PC-3 (cell line): ENCODE data around the gene PRRT1B. TPM values are rescaled to one million over a fixed set of nuclear protein-coding genes. Genes with fewer than 3 reads are reported as not detected.
A peak's percentile ranks its signal among the peaks of the same experiment; 100 is the strongest.

ENCODE experiments used
- ATAC-seq: fragments of 200-7000 bp; cut with Tn5 transposase; 2 replicates; pipeline ENCODE4 v1.9.1; 2020; ENCODE audit warnings: mild to moderate bottlenecking, moderate library complexity
- Bru-seq: library from RNA; stranded (reverse); fragments of 400-500 nt; gene quantifications from one replicate; lab custom pipeline; 2021; lab: Mats Ljungman, UMichigan
- BruChase-seq, 2 experiments: library from RNA; stranded (reverse); fragments of 400-500 nt; gene quantifications; one replicate each; lab custom pipeline; 2021; lab: Mats Ljungman, UMichigan
- BruUV-seq: library from RNA; stranded (reverse); fragments of 400-500 nt; replicated peaks from 2 replicates; lab custom pipeline; 2021; lab: Mats Ljungman, UMichigan
- CTCF ChIA-PET: fragments of 300-600 bp; sonication (Branson Sonifier 250); formaldehyde crosslinking; loops from one replicate; lab custom pipeline; 2022; ENCODE audit warnings: antibody characterized with exemption; lab: Charles Lee
- POLR2A ChIA-PET: fragments of 300-600 bp; sonication (Branson Sonifier 250); formaldehyde crosslinking; loops from one replicate; lab custom pipeline; 2022; ENCODE audit warnings: antibody characterized with exemption; ENCODE audit not compliant: unreplicated experiment; lab: Charles Lee
- DNase-seq: peaks from one replicate; pipeline ENCODE4 v3.0.0-alpha.2; 2015
- H2AFZ ChIP-seq: fragments of 300-600 bp; sonication (generic); 2 replicates; pipeline ENCODE4 v1.6.0; 2016; ENCODE audit warnings: antibody characterized with exemption, low read length
- H3F3A ChIP-seq: fragments of 300-600 bp; sonication (generic); one replicate; pipeline ENCODE4 v1.6.0; 2017; ENCODE audit warnings: antibody characterized with exemption, low read length, control low read depth, mild to moderate bottlenecking; ENCODE audit not compliant: unreplicated experiment
- H3K27ac ChIP-seq: fragments of 300-600 bp; sonication (generic); 2 replicates; pipeline ENCODE4 v1.5.1; 2016; ENCODE audit warnings: mild to moderate bottlenecking, low read length
- H3K27me3 ChIP-seq: fragments of 300-600 bp; sonication (generic); 2 replicates; pipeline ENCODE4 v1.6.1; 2016; ENCODE audit warnings: low read length, mixed read lengths
- H3K36me3 ChIP-seq: fragments of 300-600 bp; sonication (generic); 2 replicates; pipeline ENCODE4 v1.6.1; 2016; ENCODE audit warnings: low read depth, mixed run types, low read length, mixed read lengths
- H3K4me1 ChIP-seq: fragments of 300-600 bp; sonication (generic); 2 replicates; pipeline ENCODE4 v1.5.1; 2016; ENCODE audit warnings: low read length; ENCODE audit not compliant: insufficient read depth
- H3K4me2 ChIP-seq: fragments of 300-600 bp; sonication (generic); 2 replicates; pipeline ENCODE4 v1.6.0; 2016; ENCODE audit warnings: low read length
- H3K4me3 ChIP-seq: fragments of 300-600 bp; sonication (generic); 2 replicates; pipeline ENCODE4 v1.5.1; 2016; ENCODE audit warnings: mild to moderate bottlenecking, low read length, mixed read lengths
- H3K79me2 ChIP-seq: fragments of 300-600 bp; sonication (generic); 2 replicates; pipeline ENCODE4 v1.6.1; 2017; ENCODE audit warnings: low read length, mixed read lengths
- H3K9ac ChIP-seq: fragments of 300-600 bp; sonication (generic); 2 replicates; pipeline ENCODE4 v1.6.0; 2016; ENCODE audit warnings: mild to moderate bottlenecking, low read length
- H3K9me2 ChIP-seq: fragments of 300-600 bp; sonication (generic); replicated peaks from 2 replicates; pipeline ENCODE4 v1.6.1; 2016; ENCODE audit warnings: mixed run types, low read length, mixed read lengths
- H3K9me3 ChIP-seq: fragments of 300-600 bp; sonication (generic); 2 replicates; pipeline ENCODE4 v1.6.1; 2016; ENCODE audit warnings: low read length, mixed read lengths
- H4K20me1 ChIP-seq: fragments of 300-600 bp; sonication (generic); 2 replicates; pipeline ENCODE4 v1.6.1; 2016; ENCODE audit warnings: low read length, mixed read lengths
- EZH2 ChIP-seq: fragments of 300-600 bp; sonication (generic); IDR thresholded peaks from one replicate; pipeline ENCODE4 v1.6.1; 2017; ENCODE audit warnings: antibody characterized with exemption, mild to moderate bottlenecking, low read length; ENCODE audit not compliant: unreplicated experiment
- EZH2phosphoT487 ChIP-seq: fragments of 300-600 bp; sonication (generic); IDR thresholded peaks from 2 replicates; pipeline ENCODE4 v1.6.1; 2018; ENCODE audit warnings: mild to moderate bottlenecking, antibody characterized with exemption, low read length, borderline replicate concordance
- intact Hi-C: fragments of 100-400 bp; cut with micrococcal nuclease; formaldehyde crosslinking; loops from 2 replicates; pipeline ENCODE4 v1.9.0; 2023
- long read RNA-seq: library from polyadenylated mRNA; unstranded; transcript quantifications from one replicate; pipeline ENCODE4 v2.0.0, GENCODE V29; 2021; ENCODE audit not compliant: unreplicated experiment
- total RNA-seq: library from RNA; depleted of rRNA; stranded (reverse); fragments of >200 nt; gene quantifications from 2 replicates; pipeline ENCODE4 v1.2.3, GENCODE V29; 2014; rRNA removed
- TF ChIP-seq, protein P1 (sequence below): fragments of 300-600 bp; sonication (generic); conservative IDR thresholded peaks from 2 replicates; pipeline ENCODE4 v1.5.1; 2017; ENCODE audit warnings: antibody characterized with exemption, low read depth, mild to moderate bottlenecking, low read length

PRRT1B gene
- not detected in 2 replicates for total RNA-seq
- percentile 13 among the genes with signal in this experiment for Bru-seq, nascent RNA
- percentile 23 among the genes with signal in this experiment for BruChase-seq, experiment 1, labeled RNA remaining after a 6-hour chase
- BruChase-seq, experiment 2, labeled RNA remaining after a 2-hour chase, result percentile 23 among the genes with signal in this experiment
- long read RNA-seq, partial matches to known transcripts, result 0 of 1 reads
- long read RNA-seq, other reads (novel, unspliced or antisense), result 1 of 1 reads

DNA sequence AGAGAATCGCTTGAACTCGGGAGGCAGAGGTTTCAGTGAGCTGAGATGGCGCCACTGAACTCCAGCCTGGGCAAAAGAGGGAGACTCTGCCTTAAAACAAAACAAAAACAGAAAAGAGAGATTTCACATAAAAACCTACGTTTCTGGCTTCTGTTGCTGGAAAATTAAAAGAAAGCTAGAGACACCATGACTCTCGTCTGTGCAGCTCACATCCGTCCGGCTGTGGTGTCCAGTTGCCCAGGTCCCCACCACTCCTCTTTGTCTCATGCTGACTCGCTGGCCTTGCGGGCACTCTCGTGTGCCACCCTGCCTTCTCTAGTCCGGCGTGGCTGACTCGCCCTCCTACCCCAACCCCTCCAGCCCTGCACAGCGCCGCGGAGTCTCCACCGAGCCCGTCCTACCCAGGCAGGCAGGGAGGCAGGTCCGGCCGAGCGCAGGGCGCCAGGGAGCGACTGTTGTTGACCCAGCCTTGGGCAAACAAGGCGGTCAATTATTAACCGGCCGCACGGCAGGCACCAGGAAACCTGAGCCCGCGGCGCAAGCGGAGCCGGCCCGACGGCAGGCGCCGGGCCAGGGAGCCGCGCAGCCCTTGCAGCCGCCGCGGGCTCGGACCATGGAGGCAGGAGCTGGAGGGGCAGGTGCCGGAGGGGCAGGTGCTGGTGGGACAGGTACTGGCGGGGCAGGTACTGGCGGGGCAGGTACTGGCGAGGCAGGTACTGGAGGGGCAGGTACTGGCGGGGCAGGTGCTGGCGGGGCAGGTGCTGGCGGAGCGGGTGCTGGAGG lies at the start of gene PRRT1B:
Gene PRRT1B, plus strand, starts transcription at position 521 of the 783 bp plus-strand sequence. Its CDS starts 93 bp downstream, at position 614.
- ATAC-seq (peak; percentile 96), DNase-seq (peak; percentile 85)
- H3K9me3 ChIP-seq, result 0 out of 2 replicates have a peak, but pooled peaks cover 6% of the 10 kb centered on the region
- H4K20me1 ChIP-seq, result no peaks in the 10 kb centered on the region
- H3K27me3 ChIP-seq, result peaks cover 10% of the 10 kb centered on the region
- H2AFZ ChIP-seq, result peak within 1 kb of the TSS; percentile 67; the same call in 1 of the 2 replicates
- peaks cover 6% of the 10 kb centered on the region; the same call in 1 of the 2 replicates for H3K4me1 ChIP-seq
- H3K4me2 ChIP-seq, result peak within 1 kb of the TSS; percentile 85
- peak within 1 kb of the TSS; percentile 63 for H3K4me3 ChIP-seq
- CTCF ChIA-PET, result no interaction called here
- POLR2A ChIA-PET, result no interaction called here
- no peak for TF ChIP-seq EZH2
- TF ChIP-seq EZH2phosphoT487, result peak; percentile 91
- H3K9me2 ChIP-seq, result no peaks in the 10 kb centered on the region
- H3K36me3 ChIP-seq, result no peaks in the 10 kb centered on the region
- H3K9ac ChIP-seq, result no peak within 1 kb of the TSS
- intact Hi-C loops, result no loop called here
- BruUV-seq, result no TSS peak
- H3K79me2 ChIP-seq, result no peaks in the 10 kb centered on the region
- H3F3A ChIP-seq, result no peaks in the 10 kb centered on the region
- no peak within 1 kb of the TSS for H3K27ac ChIP-seq

DNA sequence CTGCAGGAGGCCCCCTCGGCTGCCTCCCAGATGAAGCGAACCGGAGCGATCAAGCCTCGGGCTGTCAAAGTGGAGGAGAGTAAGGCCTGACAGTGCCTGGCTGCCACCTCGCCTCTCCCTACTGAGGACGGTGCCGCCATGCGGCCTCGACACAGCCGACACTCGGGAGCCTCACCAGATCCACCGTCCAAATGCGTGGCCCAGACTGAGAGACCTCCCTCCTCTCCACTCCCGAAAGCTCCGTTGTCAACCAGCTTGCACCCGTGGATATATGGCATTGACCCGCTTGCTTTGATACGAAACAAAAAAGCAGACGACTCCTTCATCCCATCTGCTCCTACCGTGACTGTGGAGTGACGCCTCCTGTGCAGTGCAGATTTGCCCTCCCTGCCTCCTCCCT lies 49.5 kb upstream of the PRRT1B start:
- CTCF ChIA-PET, result no interaction called here
- H2AFZ ChIP-seq, result no peak overlapping the region
- no peak overlapping the region for H3K9ac ChIP-seq
- no peaks in the 10 kb centered on the region for H4K20me1 ChIP-seq
- H3K4me1 ChIP-seq, result peaks cover 7% of the 10 kb centered on the region
- intact Hi-C loops, result no loop called here
- no TSS peak for BruUV-seq
- H3K27ac ChIP-seq, result no peak overlapping the region
- no peaks in the 10 kb centered on the region for H3K27me3 ChIP-seq
- no peak overlapping the region for H3K4me2 ChIP-seq
- H3K79me2 ChIP-seq, result no peaks in the 10 kb centered on the region
- no peaks in the 10 kb centered on the region for H3K9me3 ChIP-seq
- POLR2A ChIA-PET, result no interaction called here
- no peak overlapping the region for H3K4me3 ChIP-seq
- DNase-seq (no peak), ATAC-seq (no peak)
- TF ChIP-seq EZH2, result no peak
- TF ChIP-seq, protein P1, sequence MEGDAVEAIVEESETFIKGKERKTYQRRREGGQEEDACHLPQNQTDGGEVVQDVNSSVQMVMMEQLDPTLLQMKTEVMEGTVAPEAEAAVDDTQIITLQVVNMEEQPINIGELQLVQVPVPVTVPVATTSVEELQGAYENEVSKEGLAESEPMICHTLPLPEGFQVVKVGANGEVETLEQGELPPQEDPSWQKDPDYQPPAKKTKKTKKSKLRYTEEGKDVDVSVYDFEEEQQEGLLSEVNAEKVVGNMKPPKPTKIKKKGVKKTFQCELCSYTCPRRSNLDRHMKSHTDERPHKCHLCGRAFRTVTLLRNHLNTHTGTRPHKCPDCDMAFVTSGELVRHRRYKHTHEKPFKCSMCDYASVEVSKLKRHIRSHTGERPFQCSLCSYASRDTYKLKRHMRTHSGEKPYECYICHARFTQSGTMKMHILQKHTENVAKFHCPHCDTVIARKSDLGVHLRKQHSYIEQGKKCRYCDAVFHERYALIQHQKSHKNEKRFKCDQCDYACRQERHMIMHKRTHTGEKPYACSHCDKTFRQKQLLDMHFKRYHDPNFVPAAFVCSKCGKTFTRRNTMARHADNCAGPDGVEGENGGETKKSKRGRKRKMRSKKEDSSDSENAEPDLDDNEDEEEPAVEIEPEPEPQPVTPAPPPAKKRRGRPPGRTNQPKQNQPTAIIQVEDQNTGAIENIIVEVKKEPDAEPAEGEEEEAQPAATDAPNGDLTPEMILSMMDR, result no peak
- TF ChIP-seq EZH2phosphoT487, result no peak
- H3F3A ChIP-seq, result no peaks in the 10 kb centered on the region
- H3K9me2 ChIP-seq, result no peaks in the 10 kb centered on the region
- H3K36me3 ChIP-seq, result peaks cover 15% of the 10 kb centered on the region

DNA sequence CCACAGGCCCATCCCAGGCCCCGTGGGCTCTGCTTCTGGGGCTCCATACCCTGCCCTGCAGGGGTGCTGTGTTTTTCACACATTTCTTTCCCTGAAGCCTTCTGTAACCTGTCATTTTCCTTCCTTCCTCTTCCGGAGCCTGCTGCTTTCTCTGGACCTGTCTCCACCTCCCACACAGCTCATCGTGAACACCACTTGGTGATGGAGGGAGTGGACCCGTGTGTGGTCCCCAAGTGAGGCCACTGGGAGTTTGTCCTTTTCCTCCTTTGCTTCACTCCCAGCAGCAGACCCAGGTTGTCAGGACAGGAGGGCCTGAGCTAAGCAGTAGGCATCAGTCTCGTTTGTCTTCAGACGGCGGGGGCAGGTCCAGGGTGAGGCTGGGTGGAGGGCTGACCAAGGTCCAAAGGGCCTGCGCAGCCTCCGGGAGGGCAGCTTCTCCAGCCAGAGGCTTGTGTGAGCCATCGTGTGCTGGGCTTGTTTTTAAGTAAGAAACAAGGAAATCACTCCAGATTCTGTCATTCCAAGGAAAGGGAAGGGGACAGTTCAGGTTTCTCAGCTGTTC lies 48.4 kb upstream of the PRRT1B start:
- peaks cover 15% of the 10 kb centered on the region for H3K4me1 ChIP-seq
- no peak overlapping the region for H3K4me3 ChIP-seq
- no peaks in the 10 kb centered on the region for H3K9me3 ChIP-seq
- no peaks in the 10 kb centered on the region for H3K9me2 ChIP-seq
- no peak overlapping the region for H3K4me2 ChIP-seq
- peaks cover 11% of the 10 kb centered on the region for H3K36me3 ChIP-seq
- ATAC-seq (no peak), DNase-seq (no peak)
- no peaks in the 10 kb centered on the region for H3F3A ChIP-seq
- intact Hi-C loops, result no loop called here
- no TSS peak for BruUV-seq
- no peaks in the 10 kb centered on the region for H3K79me2 ChIP-seq
- TF ChIP-seq, protein P1, result no peak
- TF ChIP-seq EZH2phosphoT487 (no peak), EZH2 (no peak)
- no peak overlapping the region for H3K27ac ChIP-seq
- no peaks in the 10 kb centered on the region for H3K27me3 ChIP-seq
- H4K20me1 ChIP-seq, result no peaks in the 10 kb centered on the region
- H3K9ac ChIP-seq, result no peak overlapping the region
- H2AFZ ChIP-seq, result no peak overlapping the region
- ChIA-PET POLR2A (no interaction called here), CTCF (no interaction called here)
